ENCODE results near the gene HSF2BP. TPM values are rescaled to one million over a fixed set of nuclear protein-coding genes. Genes with fewer than 3 reads are reported as not detected.

HSF2BP gene
- total and polyA plus RNA-seq, 2 of the 8 experiments (the other 6 are each of a cell fraction or from before 2014, with no cell fraction given) = 0.51 to 0.93 TPM

DNA sequence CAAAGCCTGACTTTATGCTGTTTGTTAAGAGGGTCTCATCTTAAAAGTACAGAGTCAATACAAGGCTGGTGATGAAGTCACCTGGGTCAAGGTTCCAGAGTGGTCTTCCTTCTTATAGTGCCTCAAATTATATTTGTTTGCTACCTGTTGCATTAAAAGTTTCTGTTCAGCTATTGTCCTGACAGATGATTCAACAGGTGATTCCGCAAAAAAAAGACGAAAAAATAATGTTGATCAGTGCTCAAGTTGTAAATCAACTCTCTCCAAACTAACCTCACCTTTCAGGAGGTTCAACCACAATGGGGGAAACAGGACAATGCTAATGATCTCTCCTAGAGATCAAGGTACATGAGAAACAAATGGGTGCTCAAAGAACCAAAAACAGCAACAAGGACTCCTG is 35.7 kb downstream of the HSF2BP start (continued):
- TF ChIP-seq, protein P1, sequence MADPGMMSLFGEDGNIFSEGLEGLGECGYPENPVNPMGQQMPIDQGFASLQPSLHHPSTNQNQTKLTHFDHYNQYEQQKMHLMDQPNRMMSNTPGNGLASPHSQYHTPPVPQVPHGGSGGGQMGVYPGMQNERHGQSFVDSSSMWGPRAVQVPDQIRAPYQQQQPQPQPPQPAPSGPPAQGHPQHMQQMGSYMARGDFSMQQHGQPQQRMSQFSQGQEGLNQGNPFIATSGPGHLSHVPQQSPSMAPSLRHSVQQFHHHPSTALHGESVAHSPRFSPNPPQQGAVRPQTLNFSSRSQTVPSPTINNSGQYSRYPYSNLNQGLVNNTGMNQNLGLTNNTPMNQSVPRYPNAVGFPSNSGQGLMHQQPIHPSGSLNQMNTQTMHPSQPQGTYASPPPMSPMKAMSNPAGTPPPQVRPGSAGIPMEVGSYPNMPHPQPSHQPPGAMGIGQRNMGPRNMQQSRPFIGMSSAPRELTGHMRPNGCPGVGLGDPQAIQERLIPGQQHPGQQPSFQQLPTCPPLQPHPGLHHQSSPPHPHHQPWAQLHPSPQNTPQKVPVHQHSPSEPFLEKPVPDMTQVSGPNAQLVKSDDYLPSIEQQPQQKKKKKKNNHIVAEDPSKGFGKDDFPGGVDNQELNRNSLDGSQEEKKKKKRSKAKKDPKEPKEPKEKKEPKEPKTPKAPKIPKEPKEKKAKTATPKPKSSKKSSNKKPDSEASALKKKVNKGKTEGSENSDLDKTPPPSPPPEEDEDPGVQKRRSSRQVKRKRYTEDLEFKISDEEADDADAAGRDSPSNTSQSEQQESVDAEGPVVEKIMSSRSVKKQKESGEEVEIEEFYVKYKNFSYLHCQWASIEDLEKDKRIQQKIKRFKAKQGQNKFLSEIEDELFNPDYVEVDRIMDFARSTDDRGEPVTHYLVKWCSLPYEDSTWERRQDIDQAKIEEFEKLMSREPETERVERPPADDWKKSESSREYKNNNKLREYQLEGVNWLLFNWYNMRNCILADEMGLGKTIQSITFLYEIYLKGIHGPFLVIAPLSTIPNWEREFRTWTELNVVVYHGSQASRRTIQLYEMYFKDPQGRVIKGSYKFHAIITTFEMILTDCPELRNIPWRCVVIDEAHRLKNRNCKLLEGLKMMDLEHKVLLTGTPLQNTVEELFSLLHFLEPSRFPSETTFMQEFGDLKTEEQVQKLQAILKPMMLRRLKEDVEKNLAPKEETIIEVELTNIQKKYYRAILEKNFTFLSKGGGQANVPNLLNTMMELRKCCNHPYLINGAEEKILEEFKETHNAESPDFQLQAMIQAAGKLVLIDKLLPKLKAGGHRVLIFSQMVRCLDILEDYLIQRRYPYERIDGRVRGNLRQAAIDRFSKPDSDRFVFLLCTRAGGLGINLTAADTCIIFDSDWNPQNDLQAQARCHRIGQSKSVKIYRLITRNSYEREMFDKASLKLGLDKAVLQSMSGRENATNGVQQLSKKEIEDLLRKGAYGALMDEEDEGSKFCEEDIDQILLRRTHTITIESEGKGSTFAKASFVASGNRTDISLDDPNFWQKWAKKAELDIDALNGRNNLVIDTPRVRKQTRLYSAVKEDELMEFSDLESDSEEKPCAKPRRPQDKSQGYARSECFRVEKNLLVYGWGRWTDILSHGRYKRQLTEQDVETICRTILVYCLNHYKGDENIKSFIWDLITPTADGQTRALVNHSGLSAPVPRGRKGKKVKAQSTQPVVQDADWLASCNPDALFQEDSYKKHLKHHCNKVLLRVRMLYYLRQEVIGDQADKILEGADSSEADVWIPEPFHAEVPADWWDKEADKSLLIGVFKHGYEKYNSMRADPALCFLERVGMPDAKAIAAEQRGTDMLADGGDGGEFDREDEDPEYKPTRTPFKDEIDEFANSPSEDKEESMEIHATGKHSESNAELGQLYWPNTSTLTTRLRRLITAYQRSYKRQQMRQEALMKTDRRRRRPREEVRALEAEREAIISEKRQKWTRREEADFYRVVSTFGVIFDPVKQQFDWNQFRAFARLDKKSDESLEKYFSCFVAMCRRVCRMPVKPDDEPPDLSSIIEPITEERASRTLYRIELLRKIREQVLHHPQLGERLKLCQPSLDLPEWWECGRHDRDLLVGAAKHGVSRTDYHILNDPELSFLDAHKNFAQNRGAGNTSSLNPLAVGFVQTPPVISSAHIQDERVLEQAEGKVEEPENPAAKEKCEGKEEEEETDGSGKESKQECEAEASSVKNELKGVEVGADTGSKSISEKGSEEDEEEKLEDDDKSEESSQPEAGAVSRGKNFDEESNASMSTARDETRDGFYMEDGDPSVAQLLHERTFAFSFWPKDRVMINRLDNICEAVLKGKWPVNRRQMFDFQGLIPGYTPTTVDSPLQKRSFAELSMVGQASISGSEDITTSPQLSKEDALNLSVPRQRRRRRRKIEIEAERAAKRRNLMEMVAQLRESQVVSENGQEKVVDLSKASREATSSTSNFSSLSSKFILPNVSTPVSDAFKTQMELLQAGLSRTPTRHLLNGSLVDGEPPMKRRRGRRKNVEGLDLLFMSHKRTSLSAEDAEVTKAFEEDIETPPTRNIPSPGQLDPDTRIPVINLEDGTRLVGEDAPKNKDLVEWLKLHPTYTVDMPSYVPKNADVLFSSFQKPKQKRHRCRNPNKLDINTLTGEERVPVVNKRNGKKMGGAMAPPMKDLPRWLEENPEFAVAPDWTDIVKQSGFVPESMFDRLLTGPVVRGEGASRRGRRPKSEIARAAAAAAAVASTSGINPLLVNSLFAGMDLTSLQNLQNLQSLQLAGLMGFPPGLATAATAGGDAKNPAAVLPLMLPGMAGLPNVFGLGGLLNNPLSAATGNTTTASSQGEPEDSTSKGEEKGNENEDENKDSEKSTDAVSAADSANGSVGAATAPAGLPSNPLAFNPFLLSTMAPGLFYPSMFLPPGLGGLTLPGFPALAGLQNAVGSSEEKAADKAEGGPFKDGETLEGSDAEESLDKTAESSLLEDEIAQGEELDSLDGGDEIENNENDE (IDR thresholded peaks at IDR 0.05; ENCODE audit: insufficient replicate concordance, low read length) = no peak
- TF ChIP-seq JUND (IDR thresholded peaks at IDR 0.05; ENCODE audit: low read length) = no peak
